GM12878 (cell line): ENCODE measurements around the gene DDC. TPM values are rescaled to one million over a fixed set of nuclear protein-coding genes. Genes with fewer than 3 reads are reported as not detected.

Source experiments
- ATAC-seq: fragments of 200-7000 bp; cut with Tn5 transposase; 3 replicates; pipeline ENCODE4 v1.9.1; 2020; ENCODE audit warnings: mild to moderate bottlenecking, moderate library complexity
- BruUV-seq: library from RNA; stranded (reverse); fragments of 400-500 nt; replicated peaks from 2 replicates; lab custom pipeline; 2021; lab: Mats Ljungman, UMichigan
- CTCF ChIA-PET: fragments of 300-600 bp; sonication (Branson Sonifier 250); formaldehyde crosslinking; extraction: SDS; loops from one replicate; lab custom pipeline; 2021; ENCODE audit warnings: inconsistent platforms; lab: Yijun Ruan, JAX
- POLR2A ChIA-PET: fragments of 350-600 bp; formaldehyde crosslinking; extraction: SDS; loops from one replicate; lab custom pipeline; 2021; ENCODE audit warnings: inconsistent platforms; lab: Charles Lee
- RAD21 ChIA-PET: fragments of 300-600 bp; sonication (Branson Sonifier 250); formaldehyde crosslinking; loops from one replicate; lab custom pipeline; 2023; ENCODE audit warnings: antibody characterized with exemption; ENCODE audit not compliant: unreplicated experiment; lab: Charles Lee
- SMC1A ChIA-PET: fragments of 300-600 bp; sonication (Branson Sonifier 250); formaldehyde crosslinking; loops from one replicate; lab custom pipeline; 2023; ENCODE audit not compliant: unreplicated experiment, uncharacterized antibody; lab: Charles Lee
- DNase-seq: peaks from one replicate; pipeline ENCODE4 v3.0.0-alpha.2; 2011; ENCODE audit warnings: low read depth, low spot score
- FAIRE-seq: peaks from 3 replicates; lab custom pipeline; 2011; peaks lifted over from hg19 to GRCh38; lab: Jason Lieb, UNC
- H2AFZ ChIP-seq: 2 replicates; pipeline ENCODE4 v1.6.0; 2011; ENCODE audit warnings: low read depth, low read length, control low read depth; ENCODE audit not compliant: control insufficient read depth
- H3K27ac ChIP-seq: 2 replicates; pipeline ENCODE4 v1.5.1; 2011; ENCODE audit warnings: control low read depth; ENCODE audit not compliant: control insufficient read depth, insufficient read depth
- H3K27me3 ChIP-seq, 2 experiments: replicated peaks in 1 of 2; 2 replicates each; pipeline versions ENCODE4 v1.6.0 to v1.6.1; 2011; ENCODE audit warnings: low read length in 1 of 2; ENCODE audit not compliant: control insufficient read depth in 2 of 2, insufficient read depth in 2 of 2
- H3K36me3 ChIP-seq, 2 experiments: 2 replicates each; pipeline ENCODE4 v1.5.1; 2011; ENCODE audit warnings: low read length in 1 of 2; ENCODE audit not compliant: control insufficient read depth in 2 of 2, insufficient read depth in 2 of 2
- H3K4me1 ChIP-seq: 2 replicates; pipeline ENCODE4 v1.6.1; 2011; ENCODE audit warnings: mild to moderate bottlenecking, low read length, moderate library complexity, mixed read lengths; ENCODE audit not compliant: control insufficient read depth, insufficient read depth
- H3K4me2 ChIP-seq: 2 replicates; pipeline ENCODE4 v1.6.0; 2011; ENCODE audit warnings: control low read depth; ENCODE audit not compliant: control insufficient read depth, insufficient read depth
- H3K4me3 ChIP-seq: fragments of 200-600 bp; sonication (generic); 2 replicates; pipeline ENCODE4 v1.5.1; 2016
- H3K79me2 ChIP-seq: 2 replicates; pipeline ENCODE4 v1.6.0; 2011; ENCODE audit warnings: low read length; ENCODE audit not compliant: control insufficient read depth, insufficient read depth
- H3K9ac ChIP-seq: 2 replicates; pipeline ENCODE4 v1.8.0; 2011; ENCODE audit warnings: low read length, control low read depth, mixed read lengths; ENCODE audit not compliant: control insufficient read depth, insufficient read depth
- H3K9me3 ChIP-seq: replicated peaks from 3 replicates; pipeline ENCODE4 v1.5.1; 2011; ENCODE audit warnings: mild to moderate bottlenecking, low read length; ENCODE audit not compliant: control insufficient read depth, insufficient read depth
- H4K20me1 ChIP-seq: 2 replicates; pipeline ENCODE4 v1.6.0; 2011; ENCODE audit not compliant: control insufficient read depth, insufficient read depth
- CBX5 ChIP-seq: sonication (generic); IDR thresholded peaks from 2 replicates; pipeline ENCODE4 v1.6.1; 2016; ENCODE audit warnings: low read depth, moderate library complexity, mild to moderate bottlenecking, inconsistent platforms
- CEBPB ChIP-seq, 2 experiments: fragments of 150-350 bp in 1 of 2; IDR thresholded peaks; 2 replicates each; pipeline ENCODE4 v1.6.1; 2012 to 2014; ENCODE audit warnings: low read depth in 2 of 2, low read length in 2 of 2, borderline replicate concordance in 1 of 2, inconsistent platforms in 1 of 2
- EZH2 ChIP-seq: IDR thresholded peaks from 2 replicates; pipeline ENCODE4 v1.6.1; 2012; ENCODE audit warnings: low read depth, mild to moderate bottlenecking, control low read depth, inconsistent platforms, low read length, borderline replicate concordance; ENCODE audit not compliant: control insufficient read depth
- SMC3 ChIP-seq: IDR thresholded peaks from 2 replicates; pipeline ENCODE4 v1.6.1; 2011; ENCODE audit warnings: low read length, improper control_type of control experiment, borderline replicate concordance
- SREBF1 ChIP-seq: IDR thresholded peaks from 2 replicates; pipeline ENCODE4 v1.6.1; 2012; ENCODE audit warnings: mild to moderate bottlenecking, low read length
- TCF7 ChIP-seq: IDR thresholded peaks from 2 replicates; pipeline ENCODE4 v1.6.1; 2014; ENCODE audit warnings: antibody characterized with exemption, borderline replicate concordance
- ZSCAN29 ChIP-seq: fragments of 450-650 bp; IDR thresholded peaks from 2 replicates; pipeline ENCODE4 v1.6.1; 2017; ENCODE audit warnings: mild to moderate bottlenecking, moderate library complexity
- WGBS: methylation state at CpG from one replicate; pipeline ENCODE4 v1.1.6; 2016; ENCODE audit warnings: low lambda C conversion rate; ENCODE audit not compliant: insufficient replicate concordance, insufficient coverage; ENCODE audit errors: missing lambda C conversion rate; 5-methylcytosine and 5-hydroxymethylcytosine counted together
- in situ Hi-C: fragments of 300-500 bp; cut with MboI; formaldehyde crosslinking; loops from 9 replicates; pipeline ENCODE4 v1.14.3; 2018; ENCODE audit warnings: mixed read lengths
- intact Hi-C: fragments of 100-400 bp; cut with micrococcal nuclease; formaldehyde crosslinking; loops from one replicate; pipeline ENCODE4 v1.14.2; 2022; ENCODE audit not compliant: unreplicated experiment
- polyA plus RNA-seq, 11 experiments: library from polyadenylated mRNA; depleted of rRNA in 4 of 11; unstranded in 6 of 11; stranded (reverse) in 5 of 11; fragments of >200 nt; fragmentation: Nextera tagmentation in 4 of 11; fragmentation: Illumina TruSeq in 1 of 11; extraction: Ambion mirVana in 4 of 11; extraction: Trizol in 1 of 11; gene quantifications; 1 replicate in 1 of 11; 2 replicates in 10 of 11; pipeline versions ENCODE4 v1.2.1 to v1.2.3, GENCODE V29; 2011 to 2016; ENCODE audit warnings: inconsistent platforms in 2 of 11, missing spikeins in 2 of 11, low read depth in 1 of 11
- total RNA-seq, 4 experiments: library from RNA; depleted of rRNA in 3 of 4; stranded (reverse); fragments of >200 nt in 3 of 4; fragmentation: Illumina TruSeq in 1 of 4; extraction: Trizol in 1 of 4; gene quantifications; 2 replicates each; pipeline versions ENCODE4 v1.2.1 to v1.2.3, GENCODE V29; 2013 to 2021

The DDC gene
- total and polyA plus RNA-seq, 10 of the 15 experiments (the other 5 are each of a cell fraction or from before 2014, with no cell fraction given) = not detected

DNA sequence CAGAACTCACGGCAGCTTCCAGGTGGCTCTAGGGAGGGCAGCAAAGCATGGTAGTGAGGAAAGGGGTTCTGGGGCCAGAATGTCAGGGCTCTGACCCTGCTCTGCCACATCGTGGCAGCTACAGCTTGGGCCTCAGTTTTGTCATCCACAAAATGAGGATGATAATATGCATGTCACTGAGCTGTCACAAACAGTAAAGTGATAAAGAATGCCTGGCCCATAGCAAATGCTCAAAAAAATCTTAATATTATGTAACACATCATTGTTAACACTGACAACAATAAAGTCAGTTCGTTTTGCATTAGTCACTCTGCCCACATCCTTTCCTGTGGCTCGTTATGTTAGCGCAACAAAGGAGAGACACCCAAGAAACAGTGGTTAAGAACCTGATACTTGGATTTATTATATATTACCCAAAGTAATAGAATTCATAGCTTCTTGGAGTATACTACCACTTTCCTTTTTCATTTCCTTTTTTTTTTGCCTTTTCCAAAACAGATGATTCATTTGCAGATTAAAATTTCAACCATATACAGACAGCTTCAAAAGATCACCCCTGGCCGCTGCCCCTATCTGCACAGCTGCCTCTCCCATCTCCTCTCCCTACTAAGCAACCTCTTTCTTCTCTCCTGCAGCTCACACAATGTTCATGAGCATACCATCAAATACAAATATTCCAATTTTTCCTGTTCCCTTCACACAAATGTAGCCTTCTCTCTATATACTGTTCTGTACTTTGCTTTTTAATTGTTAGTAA, 45.5 kb upstream of the DDC start:
- no peak for TF ChIP-seq ZSCAN29
- WGBS = 31% methylated on average over 6 of the region's 6 CpGs
- H4K20me1 ChIP-seq = no peaks in the 10 kb centered on the region
- in situ Hi-C loops (no loop called here), intact Hi-C loops (no loop called here)
- FAIRE-seq = no peak
- RAD21 ChIA-PET = no interaction called here
- no peak overlapping the region for H3K4me3 ChIP-seq
- no peaks in the 10 kb centered on the region for H3K79me2 ChIP-seq
- SMC1A ChIA-PET = interaction anchor here (1.2 kb wide), 1 partner anchor 518 kb away, joined by 3 read pairs; no protein-coding TSS in a partner anchor
- no peak overlapping the region for H2AFZ ChIP-seq
- H3K4me1 ChIP-seq = no peaks in the 10 kb centered on the region
- no peak overlapping the region for H3K27ac ChIP-seq
- ATAC-seq = peak; percentile 74
- no peak for DNase-seq
- no peaks in the 10 kb centered on the region; the same call in 2 of the 3 replicates for H3K9me3 ChIP-seq
- BruUV-seq = no TSS peak
- H3K4me2 ChIP-seq = no peak overlapping the region
- no peak overlapping the region for H3K9ac ChIP-seq
- H3K27me3 ChIP-seq = peaks cover 0 to 4% of the 10 kb centered on the region in 2 experiments; a peak in 1 of 4 replicates
- CTCF ChIA-PET = interaction anchor here (0.7 kb wide), 1 partner anchor 13 kb away, joined by 3 read pairs; no protein-coding TSS in a partner anchor
- POLR2A ChIA-PET = no interaction called here
- H3K36me3 ChIP-seq = no peaks in the 10 kb centered on the region

DNA sequence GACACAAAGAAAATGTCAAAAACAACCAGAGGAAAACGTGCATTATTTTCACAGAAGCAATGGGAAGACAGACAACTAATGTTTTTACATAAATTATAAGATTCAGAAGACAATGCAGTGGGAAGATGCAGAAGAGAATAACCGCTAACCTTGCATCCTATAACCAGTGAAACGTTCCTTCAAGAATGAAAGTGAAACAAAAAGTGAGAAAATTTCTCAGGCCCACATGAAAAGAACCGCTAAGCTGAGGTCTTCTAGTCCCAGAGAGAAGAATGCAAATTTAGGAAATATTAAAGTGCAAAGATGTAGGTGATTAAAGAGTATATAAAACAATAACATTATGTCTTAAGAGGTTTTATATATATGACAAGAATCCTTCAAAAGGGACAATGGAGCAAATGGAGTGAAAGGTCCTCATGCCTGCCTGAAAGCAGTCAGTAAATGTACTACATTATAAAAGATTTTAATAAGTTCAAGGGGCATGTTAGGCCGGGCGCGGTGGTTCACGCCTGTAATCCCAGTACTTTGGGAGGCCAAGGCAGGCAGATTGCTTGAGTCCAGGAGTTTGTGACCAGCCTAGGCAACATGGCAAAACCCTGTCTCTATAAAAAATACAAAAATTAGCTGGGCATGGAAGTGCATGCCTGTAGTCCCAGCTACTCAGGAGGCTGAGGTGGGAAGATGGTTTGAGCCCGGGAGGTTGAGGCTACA, 43.1 kb upstream of the DDC start:
- RAD21 ChIA-PET = interaction anchor here (0.6 kb wide), 2 partner anchors 146 to 933 kb away, joined by 3 to 5 read pairs; no protein-coding TSS in a partner anchor
- TF ChIP-seq SREBF1 = no peak
- TF ChIP-seq EZH2 = no peak
- TF ChIP-seq CBX5 = no peak
- TF ChIP-seq SMC3 = no peak
- TF ChIP-seq CEBPB (IDR thresholded peaks at IDR 0.05; ENCODE audit: borderline replicate concordance in 1 of 2, low read depth in 2 of 2, low read length in 2 of 2) = no peak
- TF ChIP-seq TCF7 = peak; percentile 56; the same call in 1 of the 2 replicates
- intact Hi-C loops (no loop called here), in situ Hi-C loops (no loop called here)
- no peak for DNase-seq
- no peaks in the 10 kb centered on the region for H3K79me2 ChIP-seq
- no peak overlapping the region for H2AFZ ChIP-seq
- no peak overlapping the region for H3K27ac ChIP-seq
- no peak overlapping the region for H3K4me3 ChIP-seq
- no peaks in the 10 kb centered on the region for H3K4me1 ChIP-seq
- no peaks in the 10 kb centered on the region; the same call in 2 of the 3 replicates for H3K9me3 ChIP-seq
- FAIRE-seq = no peak
- H3K9ac ChIP-seq = no peak overlapping the region
- H3K4me2 ChIP-seq = no peak overlapping the region
- POLR2A ChIA-PET = no interaction called here
- SMC1A ChIA-PET = interaction anchor here (1.0 kb wide), 1 partner anchor 25 kb away, joined by 4 read pairs; no protein-coding TSS in a partner anchor
- CTCF ChIA-PET = interaction anchor here (2.7 kb wide), 1 partner anchor 11 kb away, joined by 7 read pairs; no protein-coding TSS in a partner anchor
- 53% methylated on average over 9 of the region's 9 CpGs for WGBS
- BruUV-seq = no TSS peak
- H4K20me1 ChIP-seq = no peaks in the 10 kb centered on the region
- no peaks in the 10 kb centered on the region for H3K36me3 ChIP-seq
- peak; percentile 44; the same call in 1 of the 3 replicates for ATAC-seq
- H3K27me3 ChIP-seq = peaks cover 0 to 1% of the 10 kb centered on the region in 2 experiments; a peak in 1 of 4 replicates
